ENCODE measurements around the gene DAPP1.
"Not testable (repeated sequence)": the region's sequence is repeated elsewhere in the genome, so short reads cannot be mapped to it uniquely, and the experiment has no call there.

Gene DAPP1

DNA sequence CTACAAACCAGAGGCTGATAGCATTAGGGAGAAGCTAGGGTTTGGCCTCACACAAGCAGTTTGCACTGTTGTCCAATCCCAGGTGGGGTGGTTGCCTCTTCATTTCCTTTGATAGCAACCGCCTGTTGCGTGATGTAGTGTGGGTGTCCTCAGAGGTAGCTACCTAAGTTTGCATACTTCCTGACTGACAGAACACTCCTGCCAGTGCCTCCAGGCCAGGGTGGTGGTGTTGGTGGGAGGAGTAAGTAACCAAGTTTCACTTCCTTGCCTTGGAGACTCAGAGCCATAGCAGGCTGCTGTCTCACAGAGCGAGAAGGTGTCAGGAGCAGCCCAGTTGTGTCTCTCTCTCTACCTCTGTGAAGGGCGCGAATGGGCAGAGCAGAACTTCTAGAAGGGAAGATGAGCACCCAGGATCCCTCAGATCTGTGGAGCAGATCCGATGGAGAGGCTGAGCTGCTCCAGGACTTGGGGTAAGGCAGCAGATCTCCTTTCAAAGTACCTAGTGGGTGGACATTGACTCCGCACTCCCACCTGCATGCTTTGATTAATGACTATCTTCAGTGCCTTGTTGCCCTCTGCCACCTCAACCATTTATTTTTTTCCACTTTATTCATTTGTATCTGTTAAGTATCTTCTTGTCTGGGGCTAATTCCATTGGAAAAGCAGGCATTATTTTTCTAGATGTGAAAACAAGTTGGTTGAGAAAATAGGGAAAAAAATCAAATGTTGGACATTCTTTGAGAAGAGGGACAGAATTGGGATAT is at the start of gene DAPP1:
TSS of gene DAPP1 (plus strand) at position 283 of the 764 bp plus-strand sequence. CDS start at position 370, 87 bp downstream.
- DNase-seq, result peak; percentile 93

- DNase-seq, result not testable (repeated sequence)
These were observed 45.8 kb upstream of the DAPP1 start for GRCh38 chr4:99770842-99771241.

DNA sequence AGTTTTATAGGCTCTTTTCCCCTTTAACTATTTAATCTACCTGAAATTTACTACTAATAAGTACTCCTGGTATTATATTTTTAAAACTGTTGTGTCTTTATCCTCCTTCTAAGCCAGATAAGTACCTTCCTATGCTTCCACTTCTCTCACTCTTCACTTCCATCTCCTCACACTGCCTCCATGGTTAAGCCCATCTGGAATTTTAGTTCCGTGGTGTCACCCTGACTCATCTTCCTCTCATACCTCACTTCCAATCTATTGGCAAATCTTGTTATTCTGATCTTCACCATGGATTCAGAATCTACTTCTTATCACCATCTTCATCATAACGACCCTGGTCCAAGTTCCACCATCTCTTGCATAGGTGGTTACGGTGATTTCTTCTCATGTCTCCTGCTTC is 32.7 kb upstream of the DAPP1 start:
- DNase-seq, result no peak

DNA sequence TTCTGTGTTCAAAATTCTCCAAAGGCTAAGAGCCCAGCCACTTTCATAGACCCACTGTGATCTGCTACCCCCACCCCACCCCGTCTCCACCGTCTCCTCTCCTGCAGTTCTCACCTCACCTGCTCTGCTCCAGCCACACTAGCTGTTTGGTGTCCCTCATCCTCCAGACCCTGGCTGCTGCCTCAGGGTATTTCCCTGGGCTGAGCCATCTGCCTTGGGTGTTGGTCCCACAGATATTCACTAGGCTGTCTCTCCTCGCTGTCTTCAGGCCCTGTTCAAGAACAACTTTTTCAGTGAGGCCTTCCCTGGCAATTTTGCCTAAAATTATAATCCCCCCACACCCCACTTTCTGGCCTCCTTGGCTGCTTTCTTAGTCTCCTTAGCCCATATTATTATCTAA is 31.8 kb upstream of the DAPP1 start:
- no peak for DNase-seq

GRCh38 chr4:99790796-99791617 is 25.6 kb upstream of the DAPP1 start:
- DNase-seq, result no peak

- peak; percentile 52 for DNase-seq
These were observed 16.2 kb upstream of the DAPP1 start for GRCh38 chr4:99800332-99801004.

- no peak for DNase-seq
These were observed 15.5 kb upstream of the DAPP1 start for GRCh38 chr4:99801005-99801699.

DNA sequence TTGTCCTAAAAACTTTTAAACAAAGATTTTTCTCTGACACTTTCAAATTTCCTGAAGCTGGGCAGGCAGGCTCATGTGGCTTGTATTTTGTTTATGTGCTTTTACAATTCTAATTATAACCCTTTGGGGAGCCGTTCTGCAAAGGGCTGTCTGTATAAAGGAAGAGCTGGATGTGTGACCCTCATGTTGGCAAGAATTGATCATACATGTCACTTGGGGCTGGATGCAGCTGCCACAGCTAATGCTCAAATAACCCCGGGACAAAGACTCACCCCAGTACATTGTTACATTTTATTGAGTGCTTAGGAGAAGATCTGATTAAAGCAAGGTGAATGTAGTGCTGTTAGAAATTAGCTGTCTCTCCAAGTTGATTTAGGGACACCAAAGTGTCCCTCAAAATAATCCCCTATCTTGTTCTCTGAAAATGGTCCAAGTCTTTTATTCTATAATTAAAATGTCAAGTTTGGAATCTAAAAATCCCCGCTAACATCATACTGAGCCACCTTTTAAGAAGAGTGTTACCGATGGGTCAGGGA is 13.0 kb upstream of the DAPP1 start:
- no peak for DNase-seq

DNA sequence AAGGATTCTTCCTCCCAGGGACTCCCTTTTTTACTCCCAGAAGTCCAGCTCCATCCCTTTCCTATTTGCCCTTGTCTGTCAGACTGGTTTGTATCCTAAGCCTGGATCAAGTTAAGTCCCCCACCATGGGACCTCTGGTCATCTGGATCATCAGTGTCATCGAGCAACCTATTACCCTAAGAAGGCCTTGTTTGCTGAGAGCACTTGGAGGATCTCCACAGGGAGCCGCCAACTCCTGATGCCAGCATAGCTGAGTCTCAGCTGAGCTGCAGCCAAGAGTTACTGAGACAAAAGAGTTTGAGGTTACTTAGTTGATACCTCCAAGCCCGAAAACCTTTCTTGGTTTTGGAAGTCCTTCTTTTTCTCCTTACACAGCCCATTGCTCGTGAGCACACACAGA is 10.1 kb upstream of the DAPP1 start:
- no peak for DNase-seq

DNA sequence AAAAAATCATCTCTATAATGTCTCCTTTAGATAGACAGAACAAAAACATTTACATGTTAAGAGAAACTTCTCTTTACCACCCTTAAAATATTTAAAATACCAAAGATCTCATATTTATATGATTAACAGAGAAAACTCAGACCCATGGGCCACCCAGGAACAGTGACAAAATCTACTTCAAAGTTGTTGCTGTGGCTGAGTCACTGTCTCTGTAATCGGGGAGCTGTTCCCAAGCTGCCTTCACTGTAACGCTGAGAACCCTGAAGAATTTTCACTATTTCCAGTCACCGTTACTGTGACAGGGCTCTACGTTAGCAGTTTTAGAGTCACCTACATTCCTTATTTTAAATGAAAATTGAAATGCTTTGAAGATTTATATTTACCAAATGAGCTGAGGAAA is 9.0 kb upstream of the DAPP1 start:
- DNase-seq, result no peak

GRCh38 chr4:99808260-99808857 is 8.3 kb upstream of the DAPP1 start:
- peak; percentile 42 for DNase-seq

GRCh38 chr4:99809326-99809725 is 7.3 kb upstream of the DAPP1 start:
- peak; percentile 85 for DNase-seq

GRCh38 chr4:99810536-99810935 is 6.1 kb upstream of the DAPP1 start:
- DNase-seq, result no peak

GRCh38 chr4:99811117-99811516 is 5.5 kb upstream of the DAPP1 start:
- no peak for DNase-seq

DNA sequence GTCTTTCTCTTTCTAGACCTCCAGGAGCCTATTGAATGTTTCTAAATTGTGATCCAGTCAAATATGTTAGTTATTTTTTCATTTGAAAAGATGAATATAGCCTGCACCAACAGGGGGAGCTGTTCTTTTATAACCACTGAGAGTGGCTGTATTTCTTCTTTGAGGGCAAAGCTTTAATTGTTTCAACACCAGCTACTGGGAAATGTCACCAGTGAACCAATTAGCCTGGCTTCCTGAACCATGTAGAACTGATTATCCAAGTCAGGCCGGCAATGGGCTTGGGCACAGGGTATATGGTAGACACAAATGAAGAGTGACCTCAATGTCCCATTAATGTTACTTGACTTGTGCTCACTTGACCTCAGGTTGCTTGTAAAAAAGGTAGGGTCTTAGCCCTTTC is 4.8 kb upstream of the DAPP1 start:
- DNase-seq, result peak; percentile 69

- peak; percentile 90 for DNase-seq
These were observed 1.0 kb upstream of the DAPP1 start for GRCh38 chr4:99815597-99816011.

- peak; percentile 36 for DNase-seq
These were observed 773 bp downstream of the DAPP1 start for GRCh38 chr4:99817309-99817890.

DNA sequence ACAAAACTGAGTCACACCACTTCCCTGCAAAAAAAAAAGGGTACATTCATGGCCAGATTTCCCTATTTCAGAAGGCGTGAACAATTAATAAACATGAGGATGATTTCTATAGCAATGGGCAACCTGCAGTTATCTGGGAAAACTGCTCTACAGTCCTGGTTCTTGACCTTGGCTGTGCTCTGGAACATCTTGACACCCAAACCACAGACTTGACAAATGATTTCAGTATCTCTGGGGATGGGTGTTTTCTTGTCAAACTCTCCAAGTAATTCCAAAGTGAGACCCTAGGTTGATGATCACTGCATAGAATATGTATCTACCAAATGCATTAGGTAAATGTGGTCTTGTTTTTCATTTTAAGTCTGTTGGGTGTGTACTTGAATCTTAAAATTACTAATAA is 2.0 kb downstream of the DAPP1 start:
- DNase-seq, result no peak

- peak; percentile 34 for DNase-seq
These were observed 5.4 kb downstream of the DAPP1 start for GRCh38 chr4:99821918-99822503.

DNA sequence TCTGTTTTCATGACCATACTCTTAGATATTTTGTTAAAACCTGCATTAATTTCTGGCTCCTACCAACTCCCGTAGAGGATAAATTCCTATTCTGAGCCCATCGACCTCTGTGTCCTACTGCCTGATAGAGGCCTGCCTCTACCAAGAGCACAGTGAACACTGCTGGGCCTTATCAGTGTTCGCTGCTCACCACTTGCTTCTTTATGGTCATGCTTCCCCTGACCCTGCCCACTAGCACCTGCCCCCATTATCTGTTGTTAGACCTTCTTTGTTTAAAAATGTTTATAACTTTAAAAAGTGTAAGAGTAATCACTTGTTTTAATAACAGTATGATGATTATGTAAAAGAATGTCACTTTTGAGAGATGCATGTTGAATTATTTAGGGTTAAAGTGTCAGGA is 6.1 kb downstream of the DAPP1 start:
- no peak for DNase-seq

- no peak for DNase-seq
These were observed 7.5 kb downstream of the DAPP1 start for GRCh38 chr4:99824070-99824599.

Data from RPMI8226 (cell line).